GM06990 (cell line): ENCODE data around the gene SMAD4.

ENCODE experiments used
- DNase-seq: peaks from one replicate; pipeline ENCODE4 v3.0.0-alpha.2; 2011; ENCODE audit not compliant: insufficient read length; ENCODE audit errors: extremely low read depth
- H3K27me3 ChIP-seq: replicated peaks from 2 replicates; pipeline ENCODE4 v1.6.0; 2011; ENCODE audit warnings: low read length; ENCODE audit not compliant: control insufficient read depth, insufficient read depth
- H3K36me3 ChIP-seq: 2 replicates; pipeline ENCODE4 v1.5.1; 2011; ENCODE audit warnings: low read length; ENCODE audit not compliant: control insufficient read depth, insufficient read depth
- H3K4me3 ChIP-seq: replicated peaks from 2 replicates; pipeline ENCODE4 v1.5.1; 2011; ENCODE audit warnings: low read depth, mild to moderate bottlenecking, control low read depth, low read length
- TF ChIP-seq, protein P1 (sequence below): IDR thresholded peaks from 2 replicates; pipeline ENCODE4 v1.5.1; 2011; ENCODE audit warnings: low read length, control low read depth, mild to moderate bottlenecking, inconsistent platforms; ENCODE audit not compliant: insufficient read depth, poor library complexity, severe bottlenecking

SMAD4 gene

DNA sequence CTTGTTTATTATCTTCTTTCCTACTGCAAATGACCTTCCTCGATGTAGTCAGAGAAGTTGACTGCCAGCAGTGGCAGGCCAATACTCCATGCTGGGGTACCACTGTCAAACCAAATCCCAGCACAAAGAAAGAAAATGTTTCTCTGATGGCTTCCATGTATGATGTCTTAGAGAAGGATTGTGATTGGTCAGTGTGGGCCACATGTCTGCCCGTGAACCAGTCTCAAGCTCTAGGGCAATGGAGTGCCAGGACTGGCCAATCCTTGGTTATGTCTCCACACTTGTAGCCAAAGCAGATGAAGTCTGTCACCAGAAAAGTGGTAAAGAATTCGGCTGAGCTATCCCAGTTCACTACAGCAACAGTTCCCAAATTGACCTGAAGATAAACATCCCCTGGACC lies 17.6 kb upstream of the SMAD4 start:
- Histone ChIP-seq H3K36me3 (no peaks in the 10 kb centered on the region), H3K4me3 (no peak overlapping the region), H3K27me3 (no peaks in the 10 kb centered on the region)
- no peak for DNase-seq
- TF ChIP-seq, protein P1, sequence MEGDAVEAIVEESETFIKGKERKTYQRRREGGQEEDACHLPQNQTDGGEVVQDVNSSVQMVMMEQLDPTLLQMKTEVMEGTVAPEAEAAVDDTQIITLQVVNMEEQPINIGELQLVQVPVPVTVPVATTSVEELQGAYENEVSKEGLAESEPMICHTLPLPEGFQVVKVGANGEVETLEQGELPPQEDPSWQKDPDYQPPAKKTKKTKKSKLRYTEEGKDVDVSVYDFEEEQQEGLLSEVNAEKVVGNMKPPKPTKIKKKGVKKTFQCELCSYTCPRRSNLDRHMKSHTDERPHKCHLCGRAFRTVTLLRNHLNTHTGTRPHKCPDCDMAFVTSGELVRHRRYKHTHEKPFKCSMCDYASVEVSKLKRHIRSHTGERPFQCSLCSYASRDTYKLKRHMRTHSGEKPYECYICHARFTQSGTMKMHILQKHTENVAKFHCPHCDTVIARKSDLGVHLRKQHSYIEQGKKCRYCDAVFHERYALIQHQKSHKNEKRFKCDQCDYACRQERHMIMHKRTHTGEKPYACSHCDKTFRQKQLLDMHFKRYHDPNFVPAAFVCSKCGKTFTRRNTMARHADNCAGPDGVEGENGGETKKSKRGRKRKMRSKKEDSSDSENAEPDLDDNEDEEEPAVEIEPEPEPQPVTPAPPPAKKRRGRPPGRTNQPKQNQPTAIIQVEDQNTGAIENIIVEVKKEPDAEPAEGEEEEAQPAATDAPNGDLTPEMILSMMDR: no peak

DNA sequence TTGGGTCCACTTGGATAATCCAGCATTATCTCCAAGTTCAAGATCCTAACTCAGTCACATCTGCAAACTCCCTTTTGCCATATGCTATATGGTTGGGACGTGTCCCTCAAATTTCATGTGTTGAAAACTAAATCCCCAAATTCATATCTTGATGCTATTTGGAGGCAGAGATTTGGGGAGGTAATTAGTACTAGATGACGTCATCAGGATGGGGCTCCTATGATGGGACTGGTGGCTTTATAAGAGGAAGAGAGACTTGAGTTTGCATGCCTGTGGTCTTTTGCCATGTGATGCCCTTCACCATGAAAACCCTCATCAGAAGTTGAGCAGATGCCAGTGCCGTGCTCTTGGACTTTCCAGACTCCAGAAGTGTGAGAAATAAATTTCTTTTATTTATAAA lies 16.8 kb upstream of the SMAD4 start:
- no peaks in the 10 kb centered on the region for H3K27me3 ChIP-seq
- TF ChIP-seq, protein P1: no peak
- H3K4me3 ChIP-seq: no peak overlapping the region
- no peak for DNase-seq
- no peaks in the 10 kb centered on the region for H3K36me3 ChIP-seq

DNA sequence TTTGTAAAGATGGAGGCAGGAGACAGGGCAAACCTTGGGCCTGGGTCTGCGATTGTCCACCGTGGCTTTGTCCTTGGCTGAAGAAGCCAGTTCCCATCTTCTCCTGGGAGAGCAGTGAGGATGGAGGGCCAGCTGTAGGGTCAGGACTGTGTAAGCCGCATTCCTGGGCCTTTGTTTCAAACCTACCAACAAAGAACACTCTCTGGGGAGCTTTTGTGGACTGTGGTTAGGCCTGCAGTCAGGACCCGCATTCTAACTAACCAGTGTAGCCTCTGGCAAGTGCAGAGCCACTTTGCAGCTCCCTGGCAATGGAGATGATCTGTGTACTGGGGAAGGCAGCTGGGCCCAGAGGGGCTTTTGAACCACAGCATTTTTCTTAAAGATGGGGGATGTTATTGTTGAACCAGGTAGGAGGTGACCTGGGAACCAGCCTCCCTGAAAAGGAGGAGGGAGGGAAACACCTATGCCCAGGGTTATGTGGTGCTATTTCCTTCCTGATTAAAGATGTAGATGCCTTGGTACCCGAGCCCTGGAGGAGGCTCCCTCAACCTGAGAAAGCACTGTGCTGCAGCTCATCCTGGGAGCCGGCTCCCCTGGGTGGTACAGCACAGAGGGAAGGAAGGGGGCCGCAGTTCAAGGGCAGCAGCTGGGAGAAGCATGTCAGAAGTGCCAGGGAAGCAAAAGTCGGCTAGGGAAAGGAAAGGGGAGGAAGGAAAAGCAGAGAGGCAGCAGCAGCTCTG lies 12.7 kb upstream of the SMAD4 start:
- no peaks in the 10 kb centered on the region for H3K27me3 ChIP-seq
- TF ChIP-seq, protein P1: no peak
- DNase-seq: no peak
- H3K36me3 ChIP-seq: no peaks in the 10 kb centered on the region
- H3K4me3 ChIP-seq: no peak overlapping the region

DNA sequence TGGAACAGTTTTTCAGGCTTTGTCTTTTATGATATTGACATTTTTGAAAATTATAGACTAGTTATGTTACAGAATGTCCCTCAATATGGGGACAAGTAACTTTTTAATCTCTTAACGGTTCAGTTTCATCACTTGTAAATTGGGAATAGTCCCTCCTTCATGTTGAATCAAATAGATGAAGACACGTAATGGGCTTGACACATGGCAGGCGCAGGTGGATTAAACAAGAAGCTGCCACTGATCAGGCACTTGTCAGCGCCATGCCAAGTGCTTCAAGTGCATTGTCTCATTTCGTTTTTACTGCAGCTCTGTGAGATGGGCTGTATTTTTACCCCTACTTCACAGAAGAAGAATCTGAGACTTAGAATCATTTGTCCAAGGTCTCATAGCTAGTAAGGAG lies 9.5 kb upstream of the SMAD4 start:
- no peaks in the 10 kb centered on the region for H3K36me3 ChIP-seq
- H3K27me3 ChIP-seq: no peaks in the 10 kb centered on the region
- TF ChIP-seq, protein P1: no peak
- DNase-seq: no peak
- no peak overlapping the region for H3K4me3 ChIP-seq

DNA sequence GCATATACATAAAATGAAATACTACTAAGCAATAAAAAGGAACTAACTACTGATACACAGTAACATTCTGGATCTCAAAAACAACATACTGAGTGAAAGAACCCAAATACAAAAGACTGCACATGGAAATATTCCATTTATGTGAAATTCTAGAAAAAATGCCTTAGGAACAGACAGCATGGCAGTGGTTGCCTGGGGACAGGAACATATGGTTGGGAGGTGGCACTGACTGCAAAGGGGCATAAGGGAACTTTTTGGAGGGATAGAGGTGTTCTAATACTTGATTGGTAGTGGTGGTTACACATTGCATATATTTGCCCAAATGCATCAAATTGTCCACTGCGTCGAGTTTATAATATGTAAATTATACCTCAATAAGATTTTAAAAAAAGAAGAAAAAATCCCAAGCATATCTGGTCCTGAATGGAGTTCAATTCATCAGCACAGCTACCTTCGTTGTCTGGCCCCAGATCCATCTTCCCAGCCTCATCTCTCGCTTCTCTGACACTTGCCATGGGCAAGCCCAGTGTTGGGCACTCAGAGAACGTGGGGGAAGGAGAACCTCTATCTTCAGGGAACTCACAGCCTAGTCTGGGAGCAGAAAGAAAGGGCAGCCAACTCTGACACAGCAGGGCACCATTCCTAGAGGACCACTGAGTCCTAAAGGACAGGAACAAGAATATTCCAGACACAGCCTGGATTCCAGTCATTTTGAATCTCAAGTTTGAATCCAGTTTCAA lies 8.6 kb upstream of the SMAD4 start:
- TF ChIP-seq, protein P1: no peak
- Histone ChIP-seq H3K27me3 (no peaks in the 10 kb centered on the region), H3K36me3 (peaks cover 3% of the 10 kb centered on the region; the same call in 1 of the 2 replicates), H3K4me3 (no peak overlapping the region)
- DNase-seq: no peak
